Pancreas (tissue), 10 donors: Measurements from ENCODE around the gene MT1E. TPM values are rescaled to one million over a fixed set of nuclear protein-coding genes. Genes with fewer than 3 reads are reported as not detected.
"Not testable (repeated sequence)": the region's sequence is repeated elsewhere in the genome, so short reads cannot be mapped to it uniquely, and the experiment has no call there.

Source experiments
- ATAC-seq, 4 donors: fragments of 200-7000 bp; cut with Tn5 transposase; one replicate each; pipeline versions ENCODE4 v1.8.0 to v1.9.1; 2020; ENCODE audit warnings: mild to moderate bottlenecking in 4 of 4, moderate library complexity in 4 of 4
- DNase-seq, 6 donors: peaks; one replicate each; pipeline ENCODE4 v3.0.0-alpha.2; 2020
- FAIRE-seq: peaks from 2 replicates; lab custom pipeline; 2012; peaks lifted over from hg19 to GRCh38; lab: Jason Lieb, UNC
- H3K27ac ChIP-seq, 4 donors: fragments of 200-600 bp; sonication (generic); 1 replicate in 3 of 4; 2 replicates in 1 of 4; pipeline versions ENCODE4 v1.5.0 to v1.8.0; 2020
- H3K27me3 ChIP-seq, 4 donors: fragments of 200-600 bp; one replicate each; pipeline ENCODE4 v1.8.0; 2021
- H3K36me3 ChIP-seq, 3 donors: fragments of 200-600 bp; sonication (generic) in 1 of 3; one replicate each; pipeline versions ENCODE4 v1.5.0 to v1.8.0; 2020 to 2021
- H3K4me1 ChIP-seq, 3 donors: fragments of 200-600 bp; one replicate each; pipeline ENCODE4 v1.8.0; 2021
- H3K4me3 ChIP-seq, 4 donors: fragments of 200-600 bp; sonication (generic) in 2 of 4; one replicate each; pipeline versions ENCODE4 v1.5.0 to v1.8.0; 2020 to 2021
- H3K9me3 ChIP-seq, 4 donors: fragments of 200-600 bp; one replicate each; pipeline ENCODE4 v1.8.0; 2021
- CTCF ChIP-seq, 4 donors: fragments of 200-600 bp; sonication (generic) in 3 of 4; IDR thresholded peaks; one replicate each; pipeline versions ENCODE4 v1.5.0 to v1.8.0; 2021; ENCODE audit warnings: antibody characterized with exemption in 4 of 4
- WGBS, 2 donors: extraction: QIAGEN DNeasy Blood & Tissue Kit; methylation state at CpG; one replicate each; pipeline ENCODE4 v1.1.7; 2013; 5-methylcytosine and 5-hydroxymethylcytosine counted together
- intact Hi-C, 3 donors: fragments of 100-400 bp; cut with DNase I; formaldehyde crosslinking; loops; one replicate each; pipeline versions ENCODE4 v1.11.1 to v1.14.2; 2022
- polyA plus RNA-seq, 2 donors: library from polyadenylated mRNA; stranded (reverse); fragments of 200-250 nt; gene quantifications; one replicate each; pipeline ENCODE4 v1.2.3, GENCODE V29; 2013
- total RNA-seq, 6 donors: library from RNA; stranded (reverse); fragmentation: NEBNext Ultra II Directional in 4 of 6; extraction: Animal tissue kit (Norgen Biotek cat#: 25700) in 4 of 6; gene quantifications; one replicate each; pipeline versions ENCODE4 v1.2.1 to v1.2.4, GENCODE V29; 2021 to 2023
- donor health status: healthy with polysubstance abuse.
- donor health status: DM: no; HTN: no; CAD: no; lungs with moderate emphysema.
- donor health status: DM: no; HTN: no; CAD: no.
- donor health status: control.
- donor health status: control.
- donor health status: Bipolar disorder and iron deficiency.
- donor health status: DM: yes; HTN: yes; CAD: no.
- donor health status: DM: no; HTN: no; CAD: no.
- donor health status: DM: no; HTN: no; CAD: no.
- donor health status: DM: yes; HTN: yes; CAD: no.

Gene MT1E
- total and polyA plus RNA-seq, 8 donors: 36.1 to 646 (median 203) TPM

- H3K9me3 ChIP-seq: no peaks in the 10 kb centered on the region
- no peak for FAIRE-seq
- no peak for DNase-seq
- intact Hi-C loops: no loop called here
- no peaks in the 10 kb centered on the region for H3K36me3 ChIP-seq
- H3K4me1 ChIP-seq: peaks cover 2 to 4% (median 3%) of the 10 kb centered on the region in 3 donors
- 86 to 96% methylated on average over 1 of the region's 1 CpG for WGBS, 2 donors
- no peaks in the 10 kb centered on the region for H3K27me3 ChIP-seq
- no peak overlapping the region for H3K4me3 ChIP-seq
- no peak for ATAC-seq
- H3K27ac ChIP-seq: no peak overlapping the region
- no peak for TF ChIP-seq CTCF (IDR thresholded peaks at IDR 0.05)
These were observed 38.9 kb downstream of the MT1E start for GRCh38 chr16:56664506-56664905.

GRCh38 chr16:56665286-56666261 lies 40.0 kb downstream of the MT1E start:
- DNase-seq, H3K36me3 ChIP-seq, ATAC-seq, H3K27ac ChIP-seq, H3K4me1 ChIP-seq, H3K9me3 ChIP-seq, intact Hi-C loops, FAIRE-seq, H3K4me3 ChIP-seq, H3K27me3 ChIP-seq: not testable (repeated sequence)
- whole genome bisulfite sequencing, 2 donors: 42 to 45% methylated on average over 8 of the region's 8 CpGs

GRCh38 chr16:56667581-56668571 lies 42.3 kb downstream of the MT1E start, which contains the start of gene MT1G:
TSS of gene MT1G (minus strand) at chr16:56668065. CDS start at chr16:56667993, 72 bp downstream.
- H3K27me3 ChIP-seq: no peaks in the 10 kb centered on the region
- WGBS, 2 donors: 10 to 11% methylated on average over 44 to 46 of the region's 46 CpGs
- FAIRE-seq (no peak), DNase-seq (peak; percentile 84 to 94 (median 92)), ATAC-seq (peak; percentile 77 to 92 (median 90))
- intact Hi-C loops: no loop called here
- H3K9me3 ChIP-seq: no peaks in the 10 kb centered on the region
- H3K27ac ChIP-seq: peak within 1 kb of the TSS; percentile 47 to 77 (median 63)
- no peaks in the 10 kb centered on the region for H3K36me3 ChIP-seq
- peak within 1 kb of the TSS; percentile 5 to 44 (median 23) for H3K4me3 ChIP-seq
- no peak for TF ChIP-seq CTCF (IDR thresholded peaks at IDR 0.05)
- peaks cover 0 to 4% (median 2%) of the 10 kb centered on the region in 3 donors for H3K4me1 ChIP-seq

GRCh38 chr16:56669005-56669839 lies 43.6 kb downstream of the MT1E start, which contains the start of gene MT1H:
TSS of gene MT1H (plus strand) at chr16:56669814. CDS start at chr16:56669885, 71 bp downstream.
- no peak for TF ChIP-seq CTCF (IDR thresholded peaks at IDR 0.05)
- peak in 5 of 6 donors; percentile 60 to 90 (median 79) for DNase-seq
- Histone ChIP-seq H3K4me3 (peak within 1 kb of the TSS in 3 of 4 donors; percentile 8 to 37 (median 25)), H3K9me3 (no peaks in the 10 kb centered on the region), H3K27me3 (no peaks in the 10 kb centered on the region), H3K4me1 (peaks cover 0 to 4% (median 2%) of the 10 kb centered on the region in 3 donors), H3K27ac (peak within 1 kb of the TSS in 3 of 4 donors; percentile 22 to 77 (median 68)), H3K36me3 (no peaks in the 10 kb centered on the region)
- ATAC-seq: peak; percentile 44 to 73 (median 50)
- 17 to 28% methylated on average over 36 to 38 of the region's 38 CpGs for WGBS, 2 donors
- no peak for FAIRE-seq
- intact Hi-C loops: no loop called here
